ENCODE results near the gene AP1M1.

Gene AP1M1

GRCh38 chr19:16185768-16186123 lies 12.0 kb upstream of the AP1M1 start:
- peak; percentile 51 for DNase-seq

DNA sequence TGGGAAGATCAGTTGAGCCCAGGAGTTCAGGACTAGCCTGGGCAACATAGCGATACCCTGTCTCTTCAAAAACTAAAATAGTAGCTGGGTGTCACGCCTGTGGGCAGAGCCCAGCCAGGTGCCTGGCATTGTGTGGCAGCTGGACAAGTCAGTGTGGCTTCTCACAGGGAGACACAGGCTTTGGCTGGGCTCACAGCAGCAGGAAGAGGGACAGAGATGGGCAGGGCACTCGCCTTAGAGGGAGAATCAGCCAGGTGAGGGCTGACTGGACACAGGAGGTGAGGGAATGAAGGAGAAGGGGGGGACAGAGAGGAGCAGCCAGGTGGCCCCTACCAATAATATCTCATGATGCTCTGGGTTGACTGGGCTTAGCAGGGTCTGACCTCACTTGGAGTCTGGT lies 9.2 kb upstream of the AP1M1 start:
- DNase-seq = no peak

GRCh38 chr19:16190198-16190597 lies 7.5 kb upstream of the AP1M1 start:
- no peak for DNase-seq

- no peak for DNase-seq
These were observed 7.0 kb upstream of the AP1M1 start for GRCh38 chr19:16190736-16191135.

DNA sequence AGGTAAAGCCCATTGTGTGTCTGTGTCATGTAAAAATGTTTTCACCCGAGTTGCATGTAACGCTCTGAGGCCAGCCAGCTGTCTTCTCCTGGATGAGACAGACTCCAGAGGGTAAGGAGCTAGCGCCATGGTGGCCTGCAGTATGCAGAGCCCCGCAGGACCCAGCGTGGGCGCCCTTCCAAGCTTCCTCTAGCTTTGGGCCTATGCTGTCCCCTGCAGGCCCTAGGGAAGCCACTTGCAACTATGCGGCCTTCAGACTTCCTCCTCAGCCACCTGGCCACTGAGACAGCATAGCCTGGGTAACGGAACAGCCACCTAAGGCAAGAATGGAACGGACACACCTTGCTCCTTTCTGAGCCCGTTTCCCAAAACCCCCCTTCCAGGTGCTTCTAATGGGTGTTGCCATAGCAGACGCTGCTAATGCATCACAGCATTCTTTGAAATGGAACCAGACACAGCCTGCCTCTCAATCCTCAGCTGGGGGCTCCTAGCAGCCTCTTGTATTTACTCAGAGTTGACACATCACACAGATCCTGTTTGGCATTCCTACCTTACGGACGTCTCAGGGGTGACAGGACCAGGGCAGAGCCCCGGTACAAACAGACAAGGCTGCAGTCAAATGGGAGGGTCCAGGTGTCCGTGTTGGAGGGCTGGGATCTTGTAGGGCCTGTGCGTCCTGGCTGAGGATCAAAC lies 6.3 kb upstream of the AP1M1 start:
- DNase-seq = no peak

DNA sequence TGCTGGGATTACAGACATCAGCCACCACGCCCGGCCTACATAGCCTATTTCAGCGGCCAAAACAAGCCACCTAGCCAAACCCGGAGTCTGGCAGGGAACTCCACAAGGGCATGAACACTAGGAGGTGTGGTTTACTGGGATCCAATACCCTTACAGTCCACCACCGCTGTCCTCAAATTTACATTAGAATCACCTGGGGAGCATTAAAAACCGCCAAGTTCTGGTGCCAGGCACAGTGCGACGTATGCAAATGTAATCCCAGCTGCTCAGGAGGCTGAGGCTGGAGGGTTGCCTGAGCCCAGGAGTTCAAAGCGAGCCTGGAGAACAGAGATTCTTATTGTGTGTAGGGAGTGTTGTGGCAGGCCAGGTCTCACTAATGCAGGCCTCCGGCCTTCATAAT lies 4.2 kb upstream of the AP1M1 start:
- no peak for DNase-seq

- DNase-seq = peak; percentile 21
These were observed 506 bp upstream of the AP1M1 start for GRCh38 chr19:16197188-16197621.

DNA sequence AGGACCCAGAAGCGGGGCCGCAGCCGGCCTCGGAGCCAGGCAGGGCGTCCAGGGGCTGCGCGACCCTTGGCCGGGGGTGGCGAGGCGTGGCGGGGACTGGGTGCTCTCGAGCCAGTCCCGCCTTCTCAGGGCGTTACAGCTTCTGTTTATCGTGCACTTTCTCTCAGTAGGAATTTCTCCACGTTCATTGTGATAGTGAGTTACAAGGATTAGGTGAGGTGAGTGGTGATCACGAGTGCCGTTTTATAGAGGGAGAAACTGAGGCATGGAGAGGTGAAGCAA lies 600 bp downstream of the AP1M1 start:
- DNase-seq = peak; percentile 5

- no peak for DNase-seq
These were observed 1.7 kb downstream of the AP1M1 start for GRCh38 chr19:16199275-16199932.

GRCh38 chr19:16200038-16201010 lies 2.6 kb downstream of the AP1M1 start:
- peak; percentile 57 for DNase-seq

DNA sequence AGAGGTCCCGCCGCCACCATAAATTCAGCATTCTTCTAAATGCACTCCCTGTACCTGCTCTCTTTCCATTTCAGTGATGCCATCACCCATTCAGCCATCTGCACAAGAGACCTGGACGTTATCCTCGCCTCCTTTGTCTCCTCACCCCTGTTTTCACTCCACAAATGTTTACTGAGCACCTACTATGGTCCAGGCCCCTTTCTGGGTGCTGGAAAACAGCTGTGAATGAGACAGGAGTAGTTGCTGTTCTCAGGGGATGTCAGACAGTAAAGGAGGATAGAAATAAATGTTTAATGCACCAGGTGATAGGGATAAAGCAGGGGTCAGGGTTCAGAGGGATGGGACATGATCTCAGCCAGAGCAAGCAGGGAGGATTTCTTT lies 3.3 kb downstream of the AP1M1 start:
- no peak for DNase-seq

DNA sequence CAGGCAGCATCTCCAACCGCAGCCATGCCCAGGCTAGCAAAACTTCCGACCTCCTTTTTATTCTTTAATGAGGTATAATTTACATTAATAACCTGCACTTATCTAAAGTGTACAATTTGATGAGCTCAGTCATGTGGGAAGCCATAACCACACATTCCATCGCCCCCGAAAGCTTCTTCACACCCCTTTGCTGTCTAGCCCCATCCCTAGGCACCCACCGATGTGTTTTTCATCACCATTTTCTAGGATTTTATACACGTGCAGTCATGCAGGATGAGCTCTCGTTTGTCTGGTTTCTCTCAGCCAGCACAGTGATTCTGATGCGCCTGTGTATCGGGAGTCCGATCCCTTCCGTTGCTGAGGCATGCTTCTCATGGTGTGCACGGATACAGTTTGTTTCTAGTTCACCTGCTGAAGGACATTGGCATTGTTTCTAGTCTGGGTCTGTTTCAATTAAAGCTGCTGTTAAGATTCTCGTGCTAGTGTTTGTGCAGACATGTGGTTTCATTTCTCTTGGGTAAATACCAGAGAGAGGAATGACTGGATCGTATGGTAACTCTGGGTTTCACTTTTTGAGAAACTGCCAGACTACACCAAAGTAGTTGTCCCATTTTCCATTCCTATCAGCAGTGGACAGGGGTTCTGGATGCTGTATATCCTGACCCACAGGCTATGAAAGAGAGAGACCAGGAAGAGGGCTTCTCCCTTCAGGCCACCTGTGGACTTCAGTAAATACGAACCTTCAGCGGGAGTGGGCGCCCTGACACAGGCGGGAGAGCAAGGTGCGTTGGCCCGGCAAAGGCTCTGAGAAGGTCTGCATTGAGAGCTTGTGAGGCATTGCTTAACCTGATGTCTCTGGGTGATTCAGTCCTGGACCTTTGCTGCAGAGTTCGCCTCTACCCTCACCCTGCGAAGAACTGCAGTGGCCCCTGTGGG lies 4.9 kb downstream of the AP1M1 start:
- DNase-seq = no peak

DNA sequence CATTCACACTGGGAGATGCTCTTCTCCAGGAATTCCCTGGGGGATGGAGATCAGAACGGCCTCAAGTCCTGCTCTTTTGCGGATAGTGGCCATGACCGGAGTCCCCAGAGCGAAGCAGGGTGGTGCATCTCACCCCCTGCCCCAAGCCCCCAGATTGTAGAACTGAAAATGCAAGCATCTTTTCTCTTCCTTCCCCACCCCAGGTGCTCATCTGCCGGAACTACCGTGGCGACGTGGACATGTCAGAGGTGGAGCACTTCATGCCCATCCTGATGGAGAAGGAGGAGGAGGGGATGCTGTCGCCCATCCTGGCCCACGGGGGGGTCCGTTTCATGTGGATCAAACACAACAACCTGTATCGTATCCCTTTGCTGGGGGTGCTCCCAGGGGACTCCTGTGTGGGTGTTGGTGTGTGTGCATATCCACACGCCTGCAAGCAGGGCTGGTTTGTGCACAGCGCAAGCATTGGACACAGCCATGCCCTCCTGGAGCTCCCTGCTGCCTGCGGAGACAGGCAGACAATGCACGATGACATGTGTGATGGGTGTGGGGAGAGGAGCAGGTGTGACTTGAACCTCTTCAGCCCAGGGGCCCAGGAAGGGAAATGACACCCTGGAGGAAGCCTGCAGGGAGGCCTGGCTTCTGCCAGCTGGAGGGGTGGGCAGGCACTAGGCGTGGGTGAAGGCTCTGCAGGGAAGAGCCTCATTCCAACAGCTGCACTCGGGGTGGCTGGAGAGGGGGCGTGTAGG lies 5.7 kb downstream of the AP1M1 start:
- DNase-seq = no peak

GRCh38 chr19:16204005-16204294 lies 6.2 kb downstream of the AP1M1 start:
- DNase-seq = no peak

GRCh38 chr19:16205205-16206045 lies 7.7 kb downstream of the AP1M1 start:
- DNase-seq = no peak

GRCh38 chr19:16206046-16206605 lies 8.4 kb downstream of the AP1M1 start:
- no peak for DNase-seq

DNA sequence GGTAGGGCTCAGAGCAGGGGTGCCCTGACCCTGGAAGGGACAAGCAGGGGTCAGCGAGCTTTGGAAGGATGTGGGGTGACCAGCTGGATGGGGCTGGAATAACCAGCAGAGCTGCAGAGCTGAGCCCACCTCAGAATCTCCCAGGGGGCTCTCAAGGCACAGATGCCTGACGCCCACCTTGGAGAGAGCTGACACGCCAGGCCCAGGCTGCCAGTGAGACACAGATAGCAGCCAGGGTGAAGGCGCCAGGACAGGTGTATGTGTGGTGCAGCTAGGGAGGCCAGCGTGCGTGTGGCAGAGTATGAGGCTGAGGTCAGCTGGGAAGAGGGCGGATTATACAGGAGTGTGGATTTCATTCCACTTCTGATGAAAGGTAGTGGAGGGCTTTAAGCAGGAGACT lies 8.9 kb downstream of the AP1M1 start:
- DNase-seq = no peak

DNA sequence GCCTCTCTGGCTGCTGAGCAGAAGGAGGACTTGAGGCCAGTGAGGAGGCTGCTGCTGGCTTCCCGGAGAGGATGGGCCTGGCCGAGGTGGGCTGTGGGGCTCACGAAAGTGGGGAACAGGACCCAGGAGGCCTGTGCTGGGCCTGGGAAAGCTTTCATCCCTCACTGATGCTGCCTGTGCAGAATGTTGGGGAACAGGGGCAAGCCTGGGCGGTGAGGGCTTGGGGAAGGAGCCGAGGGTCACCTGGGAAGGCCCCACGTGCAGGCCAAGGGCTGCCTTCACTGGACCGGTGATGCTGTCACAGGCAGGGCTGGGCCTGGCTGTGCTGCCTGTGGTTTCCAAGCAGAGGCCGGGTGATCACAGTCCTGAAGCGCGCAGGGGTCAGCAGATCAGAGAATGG lies 9.4 kb downstream of the AP1M1 start:
- DNase-seq = no peak

DNA sequence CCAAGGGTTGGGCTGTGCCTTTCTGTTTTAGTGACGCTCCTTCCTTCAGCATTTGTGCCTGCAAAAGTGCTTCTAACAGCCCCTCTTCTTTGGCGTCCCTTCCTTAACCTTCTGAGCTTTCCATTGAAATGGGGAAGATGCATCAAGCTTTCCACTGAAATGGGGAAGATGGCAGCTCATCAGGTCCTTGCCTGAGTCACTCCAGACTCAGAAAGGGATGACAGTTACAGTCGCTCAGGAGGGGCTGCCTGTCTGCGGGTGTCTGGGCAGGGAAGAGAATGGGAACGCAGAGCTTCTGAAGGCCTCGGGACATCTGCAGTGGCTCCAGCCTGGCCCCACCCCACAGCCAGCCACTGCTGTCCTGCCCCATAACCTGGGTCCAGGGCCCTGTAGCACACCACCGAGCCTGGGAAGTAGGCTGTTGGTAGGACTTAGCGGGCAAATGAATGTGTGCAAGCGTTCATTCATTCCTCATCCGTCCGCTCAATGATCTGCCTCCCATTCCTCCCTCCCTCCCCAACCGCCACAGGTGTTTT lies 9.8 kb downstream of the AP1M1 start:
- no peak for DNase-seq

DNA sequence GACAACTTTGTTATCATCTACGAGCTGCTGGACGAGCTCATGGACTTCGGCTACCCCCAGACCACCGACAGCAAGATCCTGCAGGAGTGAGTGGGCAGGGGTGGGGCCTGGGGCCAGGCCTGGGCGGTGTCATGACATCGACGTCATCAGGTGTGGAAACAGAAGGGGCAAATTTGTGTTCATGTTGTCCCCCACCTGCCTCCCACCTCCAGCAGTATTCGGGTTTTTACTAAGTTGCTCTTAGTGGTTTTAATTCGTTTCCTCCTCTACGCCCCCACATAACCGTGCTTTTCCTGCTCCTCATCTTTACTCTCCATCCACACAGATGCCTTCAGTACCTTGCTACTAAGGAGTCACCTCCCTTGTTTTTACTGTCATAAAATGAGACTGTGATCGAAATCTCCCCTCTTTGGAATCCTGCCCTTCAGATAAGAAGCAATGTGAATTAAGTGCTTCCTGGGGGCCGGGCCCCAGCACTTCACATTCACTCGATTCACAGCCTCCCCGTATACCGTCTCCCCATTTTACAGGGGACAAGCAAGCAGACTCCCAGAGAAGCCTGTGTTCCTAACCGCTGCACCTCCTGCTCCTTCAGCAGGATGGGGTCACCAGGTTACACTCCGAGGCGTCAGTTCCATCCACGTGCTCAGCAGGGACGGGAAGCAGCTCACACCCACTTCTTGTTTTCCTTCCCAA lies 10.5 kb downstream of the AP1M1 start:
- no peak for DNase-seq

All from inflammatory macrophage treated with lipopolysaccharide for 4 hours (primary cell).